Trophoblast cell (in vitro differentiated cells and primary cell): ENCODE measurements around the gene DNAJB6.

Experiments used
- DNase-seq, 2 donors: peaks; one replicate each; pipeline ENCODE4 v3.0.0-alpha.2; 2016
- H2AFZ ChIP-seq: 2 replicates; pipeline ENCODE4 v1.6.1; 2013; ENCODE audit warnings: low read length, moderate library complexity, mild to moderate bottlenecking; ENCODE audit not compliant: insufficient read depth, poor library complexity
- H2AK5ac ChIP-seq: 2 replicates; pipeline ENCODE4 v1.6.1; 2013; ENCODE audit warnings: mild to moderate bottlenecking, low read length
- H2BK120ac ChIP-seq: 2 replicates; pipeline ENCODE4 v1.6.1; 2013; ENCODE audit warnings: low read length, mild to moderate bottlenecking, moderate library complexity; ENCODE audit not compliant: insufficient read depth, poor library complexity
- H2BK12ac ChIP-seq: 2 replicates; pipeline ENCODE4 v1.6.1; 2013; ENCODE audit warnings: mild to moderate bottlenecking, low read length, moderate library complexity
- H2BK5ac ChIP-seq: 2 replicates; pipeline ENCODE4 v1.6.1; 2013; ENCODE audit warnings: low read length, low read depth, moderate library complexity, mild to moderate bottlenecking; ENCODE audit not compliant: poor library complexity
- H3K14ac ChIP-seq: 2 replicates; pipeline ENCODE4 v1.6.1; 2013; ENCODE audit warnings: mild to moderate bottlenecking, low read length
- H3K18ac ChIP-seq: 2 replicates; pipeline ENCODE4 v1.6.1; 2013; ENCODE audit warnings: mild to moderate bottlenecking, low read length
- H3K23ac ChIP-seq: 2 replicates; pipeline ENCODE4 v1.6.1; 2013; ENCODE audit warnings: low read length
- H3K27ac ChIP-seq: 2 replicates; pipeline ENCODE4 v1.5.1; 2013; ENCODE audit warnings: low read depth, mild to moderate bottlenecking, inconsistent platforms, low read length, moderate library complexity
- H3K27me3 ChIP-seq: 2 replicates; pipeline ENCODE4 v1.6.1; 2013; ENCODE audit warnings: inconsistent platforms, mild to moderate bottlenecking, low read length, moderate library complexity; ENCODE audit not compliant: insufficient read depth
- H3K36me3 ChIP-seq, 2 experiments: 1 replicate in 1 of 2; 2 replicates in 1 of 2; pipeline ENCODE4 v1.6.1; 2013; ENCODE audit warnings: low read length in 2 of 2, mild to moderate bottlenecking in 2 of 2, moderate library complexity in 1 of 2; ENCODE audit not compliant: insufficient read depth in 2 of 2, control insufficient read depth in 1 of 2
- H3K4ac ChIP-seq: 2 replicates; pipeline ENCODE4 v1.6.1; 2013; ENCODE audit warnings: low read depth, mild to moderate bottlenecking, low read length, moderate library complexity
- H3K4me1 ChIP-seq, 2 experiments: 1 replicate in 1 of 2; 2 replicates in 1 of 2; pipeline ENCODE4 v1.6.1; 2013; ENCODE audit warnings: low read length in 2 of 2, mild to moderate bottlenecking in 2 of 2, moderate library complexity in 1 of 2; ENCODE audit not compliant: insufficient read depth in 2 of 2, control insufficient read depth in 1 of 2
- H3K4me2 ChIP-seq: 2 replicates; pipeline ENCODE4 v1.6.1; 2013; ENCODE audit warnings: inconsistent platforms, mild to moderate bottlenecking, low read length, moderate library complexity
- H3K4me3 ChIP-seq: 2 replicates; pipeline ENCODE4 v1.5.1; 2013; ENCODE audit warnings: mild to moderate bottlenecking, low read depth, low read length, inconsistent platforms
- H3K79me1 ChIP-seq: one replicate; pipeline ENCODE4 v1.6.1; 2013; ENCODE audit warnings: low read length
- H3K79me2 ChIP-seq: 2 replicates; pipeline ENCODE4 v1.6.1; 2013; ENCODE audit warnings: low read length, mild to moderate bottlenecking; ENCODE audit not compliant: control insufficient read depth, insufficient read depth, poor library complexity
- H3K9ac ChIP-seq: 2 replicates; pipeline ENCODE4 v1.6.1; 2013; ENCODE audit warnings: mild to moderate bottlenecking, low read length
- H3K9me3 ChIP-seq: 2 replicates; pipeline ENCODE4 v1.6.1; 2013; ENCODE audit warnings: low read depth, mild to moderate bottlenecking, control low read depth, inconsistent platforms, low read length; ENCODE audit not compliant: insufficient read depth
- H4K12ac ChIP-seq: 2 replicates; pipeline ENCODE4 v1.6.1; 2013; ENCODE audit warnings: low read depth, mild to moderate bottlenecking, low read length, moderate library complexity
- H4K8ac ChIP-seq: 2 replicates; pipeline ENCODE4 v1.6.1; 2013; ENCODE audit warnings: low read depth, mild to moderate bottlenecking, low read length, moderate library complexity
- H4K91ac ChIP-seq: one replicate; pipeline ENCODE4 v1.6.1; 2013; ENCODE audit warnings: low read depth, mild to moderate bottlenecking, low read length, moderate library complexity
- WGBS: extraction: QIAGEN DNeasy Blood & Tissue Kit; methylation state at CpG from one replicate; pipeline ENCODE4 v1.1.7; 2013; ENCODE audit warnings: missing lambda C conversion rate; ENCODE audit not compliant: insufficient read length, insufficient coverage; ENCODE audit errors: extremely low coverage; 5-methylcytosine and 5-hydroxymethylcytosine counted together

The DNAJB6 gene

DNA sequence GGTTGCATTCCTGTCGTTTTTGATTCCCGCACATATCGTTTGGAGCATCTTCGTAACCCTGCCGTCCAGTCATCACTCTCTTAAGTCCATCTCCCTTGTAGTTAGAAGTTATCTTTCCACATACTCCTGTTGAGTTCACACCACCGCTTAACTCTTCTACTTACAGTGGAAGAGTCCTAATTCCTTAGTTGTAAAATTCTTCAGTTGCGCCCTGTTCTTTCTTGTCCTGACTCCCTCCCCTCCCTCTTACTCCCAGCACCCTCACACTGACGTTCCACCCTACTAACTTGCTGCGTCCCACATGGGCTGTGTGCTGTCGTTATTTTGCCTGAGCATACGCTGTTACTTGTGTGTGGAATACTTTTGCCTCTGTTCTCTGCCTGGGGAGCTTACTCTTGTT, 11.7 kb downstream of the DNAJB6 start:
- H3K9me3 ChIP-seq: no peaks in the 10 kb centered on the region
- H3K4me1 ChIP-seq: peaks cover 2 to 9% of the 10 kb centered on the region in 2 experiments

GRCh38 chr7:157352516-157352915, 15.7 kb downstream of the DNAJB6 start:
- WGBS: no CpG with 5 or more reads among the region's 6 CpGs
- H2AFZ ChIP-seq: no peak overlapping the region
- no peak overlapping the region for H4K12ac ChIP-seq
- no peak overlapping the region for H3K4me2 ChIP-seq
- H3K36me3 ChIP-seq: no peaks in the 10 kb centered on the region
- H2BK5ac ChIP-seq: no peak overlapping the region
- H3K4me1 ChIP-seq: peaks cover 17 to 27% of the 10 kb centered on the region in 2 experiments
- no peak overlapping the region for H4K8ac ChIP-seq
- no peak overlapping the region for H3K4me3 ChIP-seq
- no peaks in the 10 kb centered on the region for H3K27me3 ChIP-seq
- H3K9ac ChIP-seq: no peak overlapping the region
- H3K23ac ChIP-seq: no peak overlapping the region
- H2BK12ac ChIP-seq: no peak overlapping the region
- H3K79me2 ChIP-seq: peaks cover 34% of the 10 kb centered on the region
- H3K14ac ChIP-seq: no peak overlapping the region
- no peaks in the 10 kb centered on the region for H3K9me3 ChIP-seq
- no peak overlapping the region for H3K18ac ChIP-seq
- peak overlapping the region; percentile 25 for H3K4ac ChIP-seq
- no peak for DNase-seq
- no peak overlapping the region for H2AK5ac ChIP-seq
- H3K27ac ChIP-seq: no peak overlapping the region
- H3K79me1 ChIP-seq: no peaks in the 10 kb centered on the region
- H4K91ac ChIP-seq: no peak overlapping the region
- H2BK120ac ChIP-seq: no peak overlapping the region

More for the DNA sequence above, 11.7 kb downstream of the DNAJB6 start:
- Histone ChIP-seq H4K8ac (no peak overlapping the region), H3K36me3 (no peaks in the 10 kb centered on the region), H3K4ac (peak overlapping the region; percentile 95), H3K18ac (no peak overlapping the region), H3K27me3 (no peaks in the 10 kb centered on the region), H2BK5ac (no peak overlapping the region), H3K4me3 (no peak overlapping the region), H3K79me2 (peaks cover 44% of the 10 kb centered on the region), H3K9ac (no peak overlapping the region), H2BK120ac (no peak overlapping the region), H3K4me2 (no peak overlapping the region), H4K91ac (no peak overlapping the region), H4K12ac (no peak overlapping the region), H3K79me1 (no peaks in the 10 kb centered on the region), H2AK5ac (no peak overlapping the region), H2BK12ac (no peak overlapping the region), H2AFZ (no peak overlapping the region), H3K14ac (no peak overlapping the region), H3K23ac (no peak overlapping the region), H3K27ac (no peak overlapping the region)
- peak in 1 of 2 donors; percentile 42 for DNase-seq
- no CpG with 5 or more reads among the region's 11 CpGs for WGBS

GRCh38 chr7:157355784-157356511, 19.1 kb downstream of the DNAJB6 start:
- Histone ChIP-seq H3K4me2 (peak overlapping the region; percentile 68), H3K14ac (no peak overlapping the region), H2AK5ac (no peak overlapping the region), H3K4me3 (no peak overlapping the region), H2BK12ac (no peak overlapping the region), H3K36me3 (peaks cover 7 to 20% of the 10 kb centered on the region in 2 experiments), H4K91ac (no peak overlapping the region), H3K79me1 (no peaks in the 10 kb centered on the region), H3K9ac (peak overlapping the region; percentile 84), H3K27me3 (no peaks in the 10 kb centered on the region), H2BK120ac (no peak overlapping the region), H2BK5ac (peak overlapping the region; percentile 4), H3K79me2 (peaks cover 20% of the 10 kb centered on the region), H3K18ac (peak overlapping the region; percentile 30), H3K23ac (peak overlapping the region; percentile 93), H3K4ac (peak overlapping the region; percentile 49), H3K4me1 (peaks cover 16 to 19% of the 10 kb centered on the region in 2 experiments), H4K8ac (no peak overlapping the region), H3K9me3 (no peaks in the 10 kb centered on the region), H4K12ac (no peak overlapping the region), H3K27ac (peak overlapping the region; percentile 66), H2AFZ (no peak overlapping the region)
- peak; percentile 58 to 79 for DNase-seq
- WGBS: no CpG with 5 or more reads among the region's 15 CpGs

DNA sequence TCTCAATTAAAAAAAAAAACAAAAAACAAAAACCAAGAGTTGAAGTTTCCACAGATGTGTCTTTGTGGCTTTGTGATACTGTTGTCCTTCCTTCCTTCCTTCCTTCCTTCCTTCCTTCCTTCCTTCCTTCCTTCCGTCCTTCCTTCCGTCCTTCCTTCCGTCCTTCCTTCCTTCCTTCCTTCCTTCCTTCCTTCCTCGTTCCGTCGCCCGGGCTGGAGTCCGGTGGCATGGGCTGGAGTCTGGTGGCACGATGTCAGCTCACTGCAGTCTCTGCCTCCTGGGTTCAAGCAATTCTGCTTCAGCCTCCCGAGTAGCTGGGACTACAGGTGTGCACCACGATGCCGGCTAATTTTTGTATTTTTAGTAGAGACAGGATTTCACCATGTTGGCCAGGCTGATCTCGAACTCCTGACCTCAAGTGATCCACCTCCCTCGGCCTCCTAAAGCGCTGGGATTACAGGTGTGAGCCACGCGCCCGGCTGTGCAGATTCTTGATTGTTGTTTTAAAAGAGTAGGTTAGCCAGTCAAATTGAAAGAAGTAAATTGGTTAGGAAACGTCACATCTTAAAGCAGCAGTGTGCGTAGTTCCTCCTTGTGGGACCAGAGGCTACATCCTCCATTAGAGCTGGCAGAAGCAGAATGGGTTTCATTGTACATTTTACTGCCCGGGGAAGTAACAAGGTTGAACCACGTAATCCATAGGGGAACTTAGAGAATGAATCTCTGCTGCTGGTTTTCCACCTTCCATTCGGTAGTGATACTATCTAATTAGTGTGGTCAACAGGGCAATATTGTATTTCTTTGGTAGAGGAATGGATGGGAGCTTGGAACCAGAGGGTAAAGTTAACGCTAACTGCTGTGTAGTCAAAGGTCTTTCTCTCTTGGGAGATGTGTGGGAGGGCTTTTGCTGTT, 20.6 kb downstream of the DNAJB6 start:
- H3K79me1 ChIP-seq: no peaks in the 10 kb centered on the region
- WGBS: no CpG with 5 or more reads among the region's 24 CpGs
- H3K9ac ChIP-seq: no peak overlapping the region
- H2AK5ac ChIP-seq: no peak overlapping the region
- H2BK12ac ChIP-seq: no peak overlapping the region
- H2BK120ac ChIP-seq: no peak overlapping the region
- peaks cover 11 to 23% of the 10 kb centered on the region in 2 experiments for H3K36me3 ChIP-seq
- H3K23ac ChIP-seq: no peak overlapping the region
- no peak overlapping the region for H3K14ac ChIP-seq
- peaks cover 15 to 19% of the 10 kb centered on the region in 2 experiments for H3K4me1 ChIP-seq
- peaks cover 15% of the 10 kb centered on the region for H3K79me2 ChIP-seq
- no peaks in the 10 kb centered on the region for H3K27me3 ChIP-seq
- no peak overlapping the region for H4K91ac ChIP-seq
- no peak overlapping the region for H2BK5ac ChIP-seq
- no peak overlapping the region for H3K4me3 ChIP-seq
- H3K4me2 ChIP-seq: no peak overlapping the region
- H4K12ac ChIP-seq: no peak overlapping the region
- no peak overlapping the region for H3K18ac ChIP-seq
- no peak overlapping the region for H4K8ac ChIP-seq
- H3K9me3 ChIP-seq: no peaks in the 10 kb centered on the region
- no peak for DNase-seq
- no peak overlapping the region for H2AFZ ChIP-seq
- H3K27ac ChIP-seq: no peak overlapping the region
- peak overlapping the region; percentile 51 for H3K4ac ChIP-seq
